PC-3 (cell line): ENCODE results near the gene CCSER1. TPM values are rescaled to one million over a fixed set of nuclear protein-coding genes. Genes with fewer than 3 reads are reported as not detected.

Experiments
- ATAC-seq: fragments of 200-7000 bp; cut with Tn5 transposase; 2 replicates; pipeline ENCODE4 v1.9.1; 2020; ENCODE audit warnings: mild to moderate bottlenecking, moderate library complexity
- BruUV-seq: library from RNA; stranded (reverse); fragments of 400-500 nt; replicated peaks from 2 replicates; lab custom pipeline; 2021; lab: Mats Ljungman, UMichigan
- CTCF ChIA-PET: fragments of 300-600 bp; sonication (Branson Sonifier 250); formaldehyde crosslinking; loops from one replicate; lab custom pipeline; 2022; ENCODE audit warnings: antibody characterized with exemption; lab: Charles Lee
- POLR2A ChIA-PET: fragments of 300-600 bp; sonication (Branson Sonifier 250); formaldehyde crosslinking; loops from one replicate; lab custom pipeline; 2022; ENCODE audit warnings: antibody characterized with exemption; ENCODE audit not compliant: unreplicated experiment; lab: Charles Lee
- DNase-seq: peaks from one replicate; pipeline ENCODE4 v3.0.0-alpha.2; 2015
- H2AFZ ChIP-seq: fragments of 300-600 bp; sonication (generic); 2 replicates; pipeline ENCODE4 v1.6.0; 2016; ENCODE audit warnings: antibody characterized with exemption, low read length
- H3F3A ChIP-seq: fragments of 300-600 bp; sonication (generic); one replicate; pipeline ENCODE4 v1.6.0; 2017; ENCODE audit warnings: antibody characterized with exemption, low read length, control low read depth, mild to moderate bottlenecking; ENCODE audit not compliant: unreplicated experiment
- H3K27ac ChIP-seq: fragments of 300-600 bp; sonication (generic); 2 replicates; pipeline ENCODE4 v1.5.1; 2016; ENCODE audit warnings: mild to moderate bottlenecking, low read length
- H3K27me3 ChIP-seq: fragments of 300-600 bp; sonication (generic); 2 replicates; pipeline ENCODE4 v1.6.1; 2016; ENCODE audit warnings: low read length, mixed read lengths
- H3K36me3 ChIP-seq: fragments of 300-600 bp; sonication (generic); 2 replicates; pipeline ENCODE4 v1.6.1; 2016; ENCODE audit warnings: low read depth, mixed run types, low read length, mixed read lengths
- H3K4me1 ChIP-seq: fragments of 300-600 bp; sonication (generic); 2 replicates; pipeline ENCODE4 v1.5.1; 2016; ENCODE audit warnings: low read length; ENCODE audit not compliant: insufficient read depth
- H3K4me2 ChIP-seq: fragments of 300-600 bp; sonication (generic); 2 replicates; pipeline ENCODE4 v1.6.0; 2016; ENCODE audit warnings: low read length
- H3K4me3 ChIP-seq: fragments of 300-600 bp; sonication (generic); 2 replicates; pipeline ENCODE4 v1.5.1; 2016; ENCODE audit warnings: mild to moderate bottlenecking, low read length, mixed read lengths
- H3K79me2 ChIP-seq: fragments of 300-600 bp; sonication (generic); 2 replicates; pipeline ENCODE4 v1.6.1; 2017; ENCODE audit warnings: low read length, mixed read lengths
- H3K9ac ChIP-seq: fragments of 300-600 bp; sonication (generic); 2 replicates; pipeline ENCODE4 v1.6.0; 2016; ENCODE audit warnings: mild to moderate bottlenecking, low read length
- H3K9me2 ChIP-seq: fragments of 300-600 bp; sonication (generic); replicated peaks from 2 replicates; pipeline ENCODE4 v1.6.1; 2016; ENCODE audit warnings: mixed run types, low read length, mixed read lengths
- H3K9me3 ChIP-seq: fragments of 300-600 bp; sonication (generic); 2 replicates; pipeline ENCODE4 v1.6.1; 2016; ENCODE audit warnings: low read length, mixed read lengths
- H4K20me1 ChIP-seq: fragments of 300-600 bp; sonication (generic); 2 replicates; pipeline ENCODE4 v1.6.1; 2016; ENCODE audit warnings: low read length, mixed read lengths
- EZH2 ChIP-seq: fragments of 300-600 bp; sonication (generic); IDR thresholded peaks from one replicate; pipeline ENCODE4 v1.6.1; 2017; ENCODE audit warnings: antibody characterized with exemption, mild to moderate bottlenecking, low read length; ENCODE audit not compliant: unreplicated experiment
- EZH2phosphoT487 ChIP-seq: fragments of 300-600 bp; sonication (generic); IDR thresholded peaks from 2 replicates; pipeline ENCODE4 v1.6.1; 2018; ENCODE audit warnings: mild to moderate bottlenecking, antibody characterized with exemption, low read length, borderline replicate concordance
- intact Hi-C: fragments of 100-400 bp; cut with micrococcal nuclease; formaldehyde crosslinking; loops from 2 replicates; pipeline ENCODE4 v1.9.0; 2023
- total RNA-seq: library from RNA; depleted of rRNA; stranded (reverse); fragments of >200 nt; gene quantifications from 2 replicates; pipeline ENCODE4 v1.2.3, GENCODE V29; 2014
- TF ChIP-seq, protein P1 (sequence below): fragments of 300-600 bp; sonication (generic); conservative IDR thresholded peaks from 2 replicates; pipeline ENCODE4 v1.5.1; 2017; ENCODE audit warnings: antibody characterized with exemption, low read depth, mild to moderate bottlenecking, low read length

The CCSER1 gene
- total RNA-seq, 1 experiment from 2014 or later: 6.0 TPM

GRCh38 chr4:90458576-90458975 lies 331.4 kb downstream of the CCSER1 start:
- H3K27me3 ChIP-seq: no peaks in the 10 kb centered on the region
- ChIA-PET CTCF (no interaction called here), POLR2A (no interaction called here)
- H3K9me2 ChIP-seq: no peaks in the 10 kb centered on the region
- H3K79me2 ChIP-seq: no peaks in the 10 kb centered on the region
- no peak overlapping the region for H3K4me3 ChIP-seq
- no peak overlapping the region for H3K27ac ChIP-seq
- DNase-seq (no peak), ATAC-seq (no peak)
- H3K4me2 ChIP-seq: no peak overlapping the region
- intact Hi-C loops: no loop called here
- BruUV-seq: no TSS peak
- no peaks in the 10 kb centered on the region for H3K4me1 ChIP-seq
- H2AFZ ChIP-seq: no peak overlapping the region
- no peaks in the 10 kb centered on the region for H3F3A ChIP-seq
- no peaks in the 10 kb centered on the region for H3K9me3 ChIP-seq
- no peaks in the 10 kb centered on the region for H4K20me1 ChIP-seq
- TF ChIP-seq EZH2 (no peak), EZH2phosphoT487 (no peak)
- TF ChIP-seq, protein P1, sequence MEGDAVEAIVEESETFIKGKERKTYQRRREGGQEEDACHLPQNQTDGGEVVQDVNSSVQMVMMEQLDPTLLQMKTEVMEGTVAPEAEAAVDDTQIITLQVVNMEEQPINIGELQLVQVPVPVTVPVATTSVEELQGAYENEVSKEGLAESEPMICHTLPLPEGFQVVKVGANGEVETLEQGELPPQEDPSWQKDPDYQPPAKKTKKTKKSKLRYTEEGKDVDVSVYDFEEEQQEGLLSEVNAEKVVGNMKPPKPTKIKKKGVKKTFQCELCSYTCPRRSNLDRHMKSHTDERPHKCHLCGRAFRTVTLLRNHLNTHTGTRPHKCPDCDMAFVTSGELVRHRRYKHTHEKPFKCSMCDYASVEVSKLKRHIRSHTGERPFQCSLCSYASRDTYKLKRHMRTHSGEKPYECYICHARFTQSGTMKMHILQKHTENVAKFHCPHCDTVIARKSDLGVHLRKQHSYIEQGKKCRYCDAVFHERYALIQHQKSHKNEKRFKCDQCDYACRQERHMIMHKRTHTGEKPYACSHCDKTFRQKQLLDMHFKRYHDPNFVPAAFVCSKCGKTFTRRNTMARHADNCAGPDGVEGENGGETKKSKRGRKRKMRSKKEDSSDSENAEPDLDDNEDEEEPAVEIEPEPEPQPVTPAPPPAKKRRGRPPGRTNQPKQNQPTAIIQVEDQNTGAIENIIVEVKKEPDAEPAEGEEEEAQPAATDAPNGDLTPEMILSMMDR: no peak
- H3K9ac ChIP-seq: no peak overlapping the region
- no peaks in the 10 kb centered on the region for H3K36me3 ChIP-seq

GRCh38 chr4:90474484-90474883 lies 347.3 kb downstream of the CCSER1 start:
- BruUV-seq: no TSS peak
- Histone ChIP-seq H2AFZ (no peak overlapping the region), H3K36me3 (no peaks in the 10 kb centered on the region), H3K9me2 (no peaks in the 10 kb centered on the region), H4K20me1 (no peaks in the 10 kb centered on the region), H3K9me3 (no peaks in the 10 kb centered on the region), H3F3A (no peaks in the 10 kb centered on the region), H3K4me2 (no peak overlapping the region), H3K4me1 (no peaks in the 10 kb centered on the region), H3K27me3 (no peaks in the 10 kb centered on the region), H3K79me2 (no peaks in the 10 kb centered on the region), H3K9ac (no peak overlapping the region), H3K27ac (no peak overlapping the region), H3K4me3 (no peak overlapping the region)
- no peak for TF ChIP-seq EZH2phosphoT487
- TF ChIP-seq, protein P1: no peak
- no peak for TF ChIP-seq EZH2
- DNase-seq (no peak), ATAC-seq (no peak)
- CTCF ChIA-PET: no interaction called here
- intact Hi-C loops: no loop called here
- POLR2A ChIA-PET: no interaction called here

DNA sequence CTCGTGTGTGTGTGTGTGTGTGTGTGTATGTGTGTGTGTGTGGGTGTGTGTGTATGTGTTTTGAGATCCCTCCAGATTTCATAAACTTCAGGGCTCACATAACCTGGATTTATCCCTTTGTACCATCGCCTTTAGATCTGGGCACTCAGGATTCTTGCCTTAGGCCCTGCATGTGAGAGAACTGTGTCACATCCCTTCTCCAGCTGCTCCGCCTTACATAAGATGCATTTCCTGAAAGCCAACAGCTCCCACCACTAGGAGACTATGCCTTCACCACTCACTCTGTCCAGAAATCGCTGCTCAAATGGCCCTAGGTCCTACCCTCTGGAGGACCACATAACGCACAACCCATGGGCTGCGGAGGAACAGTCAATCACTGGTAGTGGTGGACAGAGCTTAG lies 348.8 kb downstream of the CCSER1 start:
- no peak for DNase-seq
- ATAC-seq: no peak

More for the DNA sequence above, 348.8 kb downstream of the CCSER1 start:
- ChIA-PET POLR2A (no interaction called here), CTCF (no interaction called here)
- H3K4me3 ChIP-seq: no peak overlapping the region
- H3K9me3 ChIP-seq: no peaks in the 10 kb centered on the region
- no peaks in the 10 kb centered on the region for H3K36me3 ChIP-seq
- no peak overlapping the region for H3K4me2 ChIP-seq
- no peaks in the 10 kb centered on the region for H3K9me2 ChIP-seq
- no peak overlapping the region for H2AFZ ChIP-seq
- BruUV-seq: no TSS peak
- no peaks in the 10 kb centered on the region for H3K4me1 ChIP-seq
- H3K27me3 ChIP-seq: no peaks in the 10 kb centered on the region
- TF ChIP-seq EZH2 (no peak), EZH2phosphoT487 (no peak)
- TF ChIP-seq, protein P1: no peak
- H3K9ac ChIP-seq: no peak overlapping the region
- no peaks in the 10 kb centered on the region for H3F3A ChIP-seq
- H3K79me2 ChIP-seq: no peaks in the 10 kb centered on the region
- H4K20me1 ChIP-seq: no peaks in the 10 kb centered on the region
- no peak overlapping the region for H3K27ac ChIP-seq
- intact Hi-C loops: no loop called here
